Measurements from ENCODE around the gene OTX1.

DNA sequence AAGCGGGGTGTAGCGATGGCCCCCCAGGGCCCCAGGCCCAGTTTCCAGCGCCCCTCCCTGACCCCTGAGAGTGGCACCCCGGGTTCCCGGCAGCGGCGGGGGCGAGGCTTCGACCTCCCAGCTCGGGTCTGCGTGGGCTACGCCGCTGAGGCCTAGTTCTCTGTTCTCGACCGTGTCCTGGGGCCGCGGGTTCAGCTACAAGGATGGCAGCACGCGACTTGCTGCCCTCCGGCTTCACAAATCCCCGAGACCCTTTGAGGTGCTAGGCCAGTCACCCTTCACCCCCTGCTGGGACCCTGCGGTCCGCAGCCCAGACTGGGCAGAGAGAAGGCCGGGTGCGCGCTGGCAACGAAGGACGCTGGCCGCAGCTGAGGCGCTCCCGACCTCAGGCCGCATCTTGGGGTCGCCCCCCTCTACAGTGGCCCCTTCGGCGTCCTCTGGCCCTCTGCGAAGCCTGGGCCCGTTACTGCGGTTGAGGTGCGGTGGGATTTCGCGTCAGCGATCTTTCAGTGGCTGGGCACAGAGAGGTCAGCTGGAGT, 1.2 kb downstream of the OTX1 start:
- TF ChIP-seq, protein P1, sequence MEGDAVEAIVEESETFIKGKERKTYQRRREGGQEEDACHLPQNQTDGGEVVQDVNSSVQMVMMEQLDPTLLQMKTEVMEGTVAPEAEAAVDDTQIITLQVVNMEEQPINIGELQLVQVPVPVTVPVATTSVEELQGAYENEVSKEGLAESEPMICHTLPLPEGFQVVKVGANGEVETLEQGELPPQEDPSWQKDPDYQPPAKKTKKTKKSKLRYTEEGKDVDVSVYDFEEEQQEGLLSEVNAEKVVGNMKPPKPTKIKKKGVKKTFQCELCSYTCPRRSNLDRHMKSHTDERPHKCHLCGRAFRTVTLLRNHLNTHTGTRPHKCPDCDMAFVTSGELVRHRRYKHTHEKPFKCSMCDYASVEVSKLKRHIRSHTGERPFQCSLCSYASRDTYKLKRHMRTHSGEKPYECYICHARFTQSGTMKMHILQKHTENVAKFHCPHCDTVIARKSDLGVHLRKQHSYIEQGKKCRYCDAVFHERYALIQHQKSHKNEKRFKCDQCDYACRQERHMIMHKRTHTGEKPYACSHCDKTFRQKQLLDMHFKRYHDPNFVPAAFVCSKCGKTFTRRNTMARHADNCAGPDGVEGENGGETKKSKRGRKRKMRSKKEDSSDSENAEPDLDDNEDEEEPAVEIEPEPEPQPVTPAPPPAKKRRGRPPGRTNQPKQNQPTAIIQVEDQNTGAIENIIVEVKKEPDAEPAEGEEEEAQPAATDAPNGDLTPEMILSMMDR (IDR thresholded peaks at IDR 0.05): no peak
- no peak for TF ChIP-seq RAD21 (IDR thresholded peaks at IDR 0.05; ENCODE audit: low read length)
